ENCODE results near the gene MYEOV.

DNA sequence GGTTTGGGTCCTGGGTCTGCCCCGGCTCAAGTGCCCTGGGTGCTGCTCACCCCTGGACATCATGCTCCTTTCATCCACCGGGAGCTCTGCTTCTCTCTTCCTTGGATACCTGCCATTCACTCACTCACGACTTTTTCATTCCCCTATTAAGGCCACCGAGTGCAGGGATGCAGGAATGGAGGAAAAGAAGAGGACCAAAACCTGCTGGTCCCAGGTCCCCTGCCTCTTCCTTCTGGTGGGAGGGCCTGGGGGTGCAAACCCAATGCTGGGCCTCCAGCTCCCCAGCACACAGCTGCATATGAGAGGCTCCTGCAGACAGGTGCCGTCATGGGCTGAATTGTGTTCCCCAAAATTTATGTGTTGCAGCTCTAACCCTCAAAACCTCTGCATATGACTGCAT lies 36.8 kb upstream of the MYEOV start:
- TF ChIP-seq, protein P1, sequence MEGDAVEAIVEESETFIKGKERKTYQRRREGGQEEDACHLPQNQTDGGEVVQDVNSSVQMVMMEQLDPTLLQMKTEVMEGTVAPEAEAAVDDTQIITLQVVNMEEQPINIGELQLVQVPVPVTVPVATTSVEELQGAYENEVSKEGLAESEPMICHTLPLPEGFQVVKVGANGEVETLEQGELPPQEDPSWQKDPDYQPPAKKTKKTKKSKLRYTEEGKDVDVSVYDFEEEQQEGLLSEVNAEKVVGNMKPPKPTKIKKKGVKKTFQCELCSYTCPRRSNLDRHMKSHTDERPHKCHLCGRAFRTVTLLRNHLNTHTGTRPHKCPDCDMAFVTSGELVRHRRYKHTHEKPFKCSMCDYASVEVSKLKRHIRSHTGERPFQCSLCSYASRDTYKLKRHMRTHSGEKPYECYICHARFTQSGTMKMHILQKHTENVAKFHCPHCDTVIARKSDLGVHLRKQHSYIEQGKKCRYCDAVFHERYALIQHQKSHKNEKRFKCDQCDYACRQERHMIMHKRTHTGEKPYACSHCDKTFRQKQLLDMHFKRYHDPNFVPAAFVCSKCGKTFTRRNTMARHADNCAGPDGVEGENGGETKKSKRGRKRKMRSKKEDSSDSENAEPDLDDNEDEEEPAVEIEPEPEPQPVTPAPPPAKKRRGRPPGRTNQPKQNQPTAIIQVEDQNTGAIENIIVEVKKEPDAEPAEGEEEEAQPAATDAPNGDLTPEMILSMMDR (IDR thresholded peaks at IDR 0.05) = no peak
- no peak for TF ChIP-seq POLR2AphosphoS5 (IDR thresholded peaks at IDR 0.05)
- no peak for TF ChIP-seq EP300 (IDR thresholded peaks at IDR 0.05)
- TF ChIP-seq POLR2A (IDR thresholded peaks at IDR 0.05) = no peak
